Measurements from ENCODE around the gene NCKAP5.

Gene NCKAP5

GRCh38 chr2:133411857-133412256 is 156.4 kb downstream of the NCKAP5 start:
- no peak for FAIRE-seq
- no peak for DNase-seq (ENCODE audit: extremely low spot score, insufficient read length, low read depth)

DNA sequence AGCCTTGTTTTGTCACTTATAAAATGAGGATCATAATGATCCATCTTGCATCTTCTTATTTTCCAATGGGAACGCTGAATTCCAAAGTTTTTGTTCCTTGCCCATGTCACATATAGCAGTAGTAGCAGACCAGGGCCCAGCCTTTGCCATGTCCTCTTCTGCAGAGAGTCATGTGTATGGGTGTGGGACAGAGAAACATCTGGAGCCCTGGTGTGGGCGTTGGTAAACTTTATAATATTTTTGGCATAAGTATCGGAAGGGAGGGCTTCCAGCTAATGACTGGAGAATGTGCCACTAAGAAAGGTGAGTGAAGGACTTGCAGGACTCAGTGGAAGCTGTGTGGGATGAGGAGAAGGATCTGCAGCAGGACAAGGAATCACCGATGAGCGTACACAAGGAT is 157.2 kb downstream of the NCKAP5 start:
- FAIRE-seq (no peak), DNase-seq (ENCODE audit: extremely low spot score, insufficient read length, low read depth) (no peak)

- FAIRE-seq (no peak), DNase-seq (ENCODE audit: extremely low spot score, insufficient read length, low read depth) (no peak)
These were observed 158.5 kb downstream of the NCKAP5 start for GRCh38 chr2:133409581-133410285.

DNA sequence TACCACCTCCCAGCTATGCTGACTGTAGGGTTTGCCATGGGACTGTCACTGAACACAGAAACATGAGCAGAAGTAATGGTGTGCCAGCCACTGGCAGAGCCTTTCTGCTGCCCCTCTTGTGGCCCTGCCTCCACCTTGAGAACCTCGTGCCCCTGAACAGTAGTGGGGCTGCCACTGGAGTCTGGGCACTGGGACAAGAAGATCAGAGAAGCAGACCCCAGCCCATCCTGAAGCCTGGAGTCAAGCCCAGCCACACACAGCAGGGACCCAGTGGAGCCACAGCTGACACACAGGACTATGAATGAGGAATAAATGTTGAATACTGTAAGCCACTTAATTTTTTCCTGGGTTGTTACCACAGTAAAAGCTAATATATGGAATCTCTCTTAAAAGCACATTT is 159.6 kb downstream of the NCKAP5 start:
- DNase-seq (ENCODE audit: extremely low spot score, insufficient read length, low read depth) (no peak), FAIRE-seq (no peak)

- FAIRE-seq, result no peak
- DNase-seq (ENCODE audit: extremely low spot score, insufficient read length, low read depth), result no peak
These were observed 160.9 kb downstream of the NCKAP5 start for GRCh38 chr2:133407341-133407740.

- no peak for DNase-seq (ENCODE audit: extremely low spot score, insufficient read length, low read depth)
- no peak for FAIRE-seq
These were observed 163.0 kb downstream of the NCKAP5 start for GRCh38 chr2:133405252-133405651.

DNA sequence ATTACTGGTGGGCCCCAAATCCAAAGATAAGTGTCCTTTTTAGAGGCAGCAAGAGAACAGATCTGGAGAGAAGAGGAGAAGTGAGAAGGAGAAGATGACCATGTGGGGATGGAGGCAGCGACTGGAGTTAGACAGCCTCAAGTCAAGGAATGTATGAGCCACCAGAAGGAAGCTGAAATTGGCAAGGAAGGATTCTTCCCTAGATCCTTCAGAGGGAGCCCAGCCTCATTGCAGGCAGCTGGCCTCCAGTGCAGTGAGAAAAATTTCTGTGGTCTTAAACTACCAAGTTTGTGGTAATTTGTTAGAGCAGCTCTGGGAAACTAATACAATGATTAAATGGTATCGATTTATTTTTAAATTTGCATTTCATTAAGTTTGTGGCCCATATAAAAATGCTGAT is 167.9 kb downstream of the NCKAP5 start:
- FAIRE-seq, result no peak
- no peak for DNase-seq (ENCODE audit: extremely low spot score, insufficient read length, low read depth)

DNA sequence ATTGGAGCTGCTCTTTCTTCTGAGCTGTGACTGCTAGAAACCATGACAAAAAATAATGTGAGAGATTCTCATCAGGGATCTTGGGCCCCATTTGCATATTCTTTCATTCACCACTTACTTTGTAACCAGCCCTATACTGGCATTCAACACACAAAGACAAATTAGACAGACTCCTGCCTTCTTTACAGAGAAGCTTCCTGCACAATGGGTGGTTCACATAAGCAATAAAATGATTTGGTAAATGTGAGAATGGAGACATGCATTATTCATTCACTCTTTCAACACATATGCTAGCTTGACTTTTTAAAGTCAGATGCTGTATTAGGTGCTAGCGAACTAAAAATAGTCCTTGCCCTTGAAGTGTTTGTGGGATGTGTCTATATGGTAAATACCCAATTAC is 174.4 kb downstream of the NCKAP5 start:
- no peak for FAIRE-seq

DNA sequence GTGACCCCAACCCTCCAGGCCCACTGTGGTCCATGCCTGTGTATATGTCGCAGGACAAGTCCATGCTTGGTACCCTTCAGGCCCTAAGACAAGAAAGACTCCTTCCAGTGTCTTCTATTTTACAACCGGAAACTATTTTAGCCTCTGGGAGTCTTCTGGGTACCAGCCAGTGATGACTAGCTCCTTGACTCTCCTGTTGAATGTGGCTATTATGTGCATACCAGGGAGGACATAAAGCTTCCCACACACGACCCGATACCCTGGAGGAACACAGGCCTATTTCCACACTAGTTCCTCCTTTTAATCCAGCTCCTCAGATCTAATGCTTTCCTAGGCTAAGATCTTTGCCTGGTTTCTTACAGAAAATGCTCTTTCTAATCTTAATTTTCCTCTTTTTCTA is 178.1 kb downstream of the NCKAP5 start:
- FAIRE-seq, result no peak
- no peak for DNase-seq (ENCODE audit: extremely low spot score, insufficient read length, low read depth)

More for the DNA sequence above, 174.4 kb downstream of the NCKAP5 start:
- no peak for DNase-seq (ENCODE audit: extremely low spot score, insufficient read length, low read depth)

- no peak for FAIRE-seq
- DNase-seq (ENCODE audit: extremely low spot score, insufficient read length, low read depth), result no peak
These were observed 178.7 kb downstream of the NCKAP5 start for GRCh38 chr2:133389569-133389968.

DNA sequence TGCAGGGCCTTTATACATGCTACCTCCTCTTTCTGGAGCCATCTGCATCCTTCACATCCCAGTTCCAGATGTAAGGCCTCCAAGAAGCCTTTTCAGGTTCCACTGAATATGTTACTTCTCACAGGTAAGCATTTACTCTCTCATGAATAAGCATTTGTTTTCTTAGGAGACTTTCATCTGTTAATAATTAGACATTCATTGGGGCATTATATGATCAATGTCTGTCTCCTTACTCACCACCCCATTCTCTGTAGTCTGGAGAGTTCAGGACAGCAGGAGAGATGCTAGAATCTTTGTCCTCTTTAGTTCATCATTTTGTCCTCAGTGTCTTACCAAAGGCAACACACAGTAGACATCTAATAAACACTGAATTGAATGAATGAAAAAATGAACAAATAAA is 185.7 kb downstream of the NCKAP5 start:
- FAIRE-seq (no peak), DNase-seq (ENCODE audit: extremely low spot score, insufficient read length, low read depth) (no peak)

GRCh38 chr2:133380991-133381390 is 187.3 kb downstream of the NCKAP5 start:
- DNase-seq (ENCODE audit: extremely low spot score, insufficient read length, low read depth), result no peak
- FAIRE-seq, result no peak

GRCh38 chr2:133378928-133379549 is 189.2 kb downstream of the NCKAP5 start:
- DNase-seq (ENCODE audit: extremely low spot score, insufficient read length, low read depth), result no peak
- FAIRE-seq, result no peak

DNA sequence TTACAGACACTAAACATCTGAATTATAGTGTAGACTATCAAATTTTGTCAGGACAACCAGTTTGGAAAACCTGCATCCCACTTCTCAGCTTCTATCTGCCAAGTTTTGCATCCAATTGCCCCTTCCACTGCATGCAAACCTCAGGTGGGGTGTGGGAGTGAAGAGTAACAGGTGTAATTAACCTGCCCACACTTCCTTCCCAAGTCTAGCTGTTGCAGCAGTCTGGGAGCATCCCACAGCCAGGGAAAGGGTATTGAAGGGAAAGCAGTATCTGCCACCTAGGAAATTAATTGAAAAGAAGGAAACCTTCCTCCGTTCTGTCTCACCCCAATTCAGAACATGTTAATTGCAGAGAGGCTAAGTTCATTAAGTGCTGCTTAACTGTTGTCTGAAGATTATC is 189.9 kb downstream of the NCKAP5 start:
- FAIRE-seq (no peak), DNase-seq (ENCODE audit: extremely low spot score, insufficient read length, low read depth) (no peak)

GRCh38 chr2:133377599-133377998 is 190.7 kb downstream of the NCKAP5 start:
- no peak for FAIRE-seq
- DNase-seq (ENCODE audit: extremely low spot score, insufficient read length, low read depth), result no peak

DNA sequence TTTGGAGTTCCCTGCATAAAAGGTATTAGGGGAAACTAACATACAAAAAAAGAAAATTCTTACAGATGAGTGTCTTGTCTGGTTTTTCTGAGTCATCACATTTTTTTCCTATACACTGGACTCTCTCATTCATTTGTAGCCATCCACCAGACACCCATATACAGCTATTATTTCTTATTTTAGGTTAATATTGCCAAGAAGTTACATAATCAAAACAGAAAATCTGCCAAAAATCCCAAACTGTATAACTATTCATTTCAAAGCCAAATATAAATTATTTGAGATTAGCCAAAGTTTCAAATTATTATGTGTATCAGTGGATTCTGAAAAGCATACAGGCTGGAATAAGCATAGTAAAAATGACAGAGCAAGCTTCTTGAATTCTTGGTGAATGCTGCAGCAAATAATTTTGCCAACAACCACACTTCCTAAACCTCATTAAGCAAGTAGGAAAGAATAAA is 191.2 kb downstream of the NCKAP5 start:
- DNase-seq (ENCODE audit: extremely low spot score, insufficient read length, low read depth), result no peak
- no peak for FAIRE-seq

DNA sequence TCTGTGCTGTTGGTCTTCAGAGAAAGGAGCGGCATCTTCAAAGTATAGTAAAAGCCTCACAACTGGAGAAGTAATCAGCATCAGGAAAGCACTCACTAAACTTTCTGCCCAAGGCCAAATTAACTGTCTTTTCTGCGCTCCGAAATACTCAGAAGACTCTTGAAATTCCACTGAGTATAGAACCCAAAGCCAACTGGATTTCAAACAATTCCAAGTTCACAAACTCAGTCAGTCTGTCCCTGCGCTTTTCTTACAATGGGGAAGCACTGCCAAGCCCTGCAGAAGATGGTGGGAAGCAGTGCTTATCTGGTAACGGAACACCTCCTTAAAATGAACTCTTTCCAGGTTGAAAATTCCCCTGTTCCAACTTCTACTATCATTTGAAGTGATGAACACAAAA is 193.5 kb downstream of the NCKAP5 start:
- no peak for FAIRE-seq
- DNase-seq (ENCODE audit: extremely low spot score, insufficient read length, low read depth), result no peak

DNA sequence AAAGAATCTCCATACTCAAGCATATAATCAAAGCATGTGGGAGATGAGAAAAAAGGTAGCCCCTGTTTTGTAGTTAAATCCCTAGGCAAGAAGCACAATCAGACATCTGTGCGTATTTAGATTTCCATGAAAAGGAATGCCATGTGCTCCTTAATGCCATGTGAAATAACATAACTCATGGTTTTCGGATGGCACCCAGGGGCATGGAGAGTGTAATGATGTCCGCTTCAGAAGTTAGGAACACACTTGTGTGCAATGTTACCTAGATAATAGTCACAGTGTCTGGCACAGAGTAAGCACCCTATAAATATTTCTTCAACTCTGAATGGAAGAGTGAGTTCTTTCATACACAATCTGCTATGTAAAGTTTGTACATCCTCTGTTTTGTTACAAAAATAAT is 197.0 kb downstream of the NCKAP5 start:
- DNase-seq (ENCODE audit: extremely low spot score, insufficient read length, low read depth) (no peak), FAIRE-seq (no peak)

GRCh38 chr2:133369901-133370658 is 198.2 kb downstream of the NCKAP5 start:
- FAIRE-seq, result no peak

GRCh38 chr2:133365117-133365516 is 203.1 kb downstream of the NCKAP5 start:
- no peak for DNase-seq (ENCODE audit: extremely low spot score, insufficient read length, low read depth)
- FAIRE-seq, result peak; percentile 42

More at GRCh38 chr2:133369901-133370658, 198.2 kb downstream of the NCKAP5 start:
- DNase-seq (ENCODE audit: extremely low spot score, insufficient read length, low read depth), result no peak

DNA sequence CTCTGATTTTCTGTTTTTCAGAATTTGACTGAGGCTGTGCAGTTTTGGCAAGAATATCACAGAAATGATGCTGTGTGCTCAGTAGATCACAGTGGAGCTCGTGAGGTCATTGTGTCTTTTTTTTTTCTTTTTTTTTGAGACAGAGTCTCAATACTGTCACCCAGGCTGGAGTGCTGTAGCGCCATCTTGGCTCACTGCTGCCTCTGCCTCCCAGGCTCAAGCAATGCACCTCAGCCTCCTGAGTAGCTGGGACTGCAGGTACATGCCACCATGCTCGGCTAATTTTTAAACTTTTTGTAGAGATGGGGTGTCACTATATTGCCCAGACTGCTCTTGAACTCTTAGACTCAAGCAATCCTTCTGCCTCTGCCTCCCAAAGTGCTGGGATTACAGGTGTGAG is 203.6 kb downstream of the NCKAP5 start:
- DNase-seq (ENCODE audit: extremely low spot score, insufficient read length, low read depth), result no peak
- no peak for FAIRE-seq
